HepG2 (cell line): ENCODE results near the gene VMO1. TPM values are rescaled to one million over a fixed set of nuclear protein-coding genes. Genes with fewer than 3 reads are reported as not detected.

Experiments used
- CBX5 ChIP-seq: sonication (generic); formaldehyde crosslinking; IDR thresholded peaks from 2 replicates; pipeline ENCODE4 v1.4.0; 2020; ENCODE audit warnings: missing genetic modification reagents, borderline replicate concordance
- CEBPG ChIP-seq: IDR thresholded peaks from 2 replicates; pipeline ENCODE4 v1.6.1; 2016
- DMTF1 ChIP-seq: sonication (generic); formaldehyde crosslinking; IDR thresholded peaks from 2 replicates; pipeline ENCODE4 v1.4.0; 2020; ENCODE audit warnings: mild to moderate bottlenecking, missing genetic modification reagents
- GPN1 ChIP-seq: sonication (generic); formaldehyde crosslinking; IDR thresholded peaks from 2 replicates; pipeline ENCODE4 v1.5.1; 2020; ENCODE audit warnings: missing genetic modification reagents, borderline replicate concordance
- HNF4G ChIP-seq, 2 experiments: sonication (generic) in 1 of 2; formaldehyde crosslinking in 1 of 2; IDR thresholded peaks; 2 replicates each; pipeline versions ENCODE4 v1.4.0 to v1.6.1; 2011 to 2020; ENCODE audit warnings: borderline replicate concordance in 2 of 2, low read depth in 2 of 2, mild to moderate bottlenecking in 2 of 2, low read length in 1 of 2, missing genetic modification reagents in 1 of 2, moderate library complexity in 1 of 2
- JUN ChIP-seq: sonication (generic); formaldehyde crosslinking; IDR thresholded peaks from 2 replicates; pipeline ENCODE4 v1.4.0; 2020; ENCODE audit warnings: mild to moderate bottlenecking, missing genetic modification reagents
- NPAS2 ChIP-seq: sonication (generic); formaldehyde crosslinking; IDR thresholded peaks from 2 replicates; pipeline ENCODE4 v1.8.0; 2022; ENCODE audit warnings: mild to moderate bottlenecking, missing genetic modification reagents, borderline replicate concordance
- ZC3H13 ChIP-seq: sonication (generic); formaldehyde crosslinking; IDR thresholded peaks from 2 replicates; pipeline ENCODE4 v1.8.1; 2023; ENCODE audit warnings: mild to moderate bottlenecking, missing genetic modification reagents, moderate library complexity
- ZFP82 ChIP-seq: sonication (generic); formaldehyde crosslinking; IDR thresholded peaks from 2 replicates; pipeline ENCODE4 v1.5.1; 2020; ENCODE audit warnings: mild to moderate bottlenecking, missing genetic modification reagents, borderline replicate concordance
- ZNF10 ChIP-seq: sonication (generic); formaldehyde crosslinking; IDR thresholded peaks from 2 replicates; pipeline ENCODE4 v1.4.0; 2020; ENCODE audit warnings: mild to moderate bottlenecking, low read depth, missing genetic modification reagents, borderline replicate concordance
- ZNF24 ChIP-seq: fragments of 450-650 bp; IDR thresholded peaks from 2 replicates; pipeline ENCODE4 v1.6.1; 2017; ENCODE audit warnings: antibody characterized with exemption, mild to moderate bottlenecking
- ZNF350 ChIP-seq: sonication (generic); formaldehyde crosslinking; IDR thresholded peaks from 2 replicates; pipeline ENCODE4 v1.4.0; 2020; ENCODE audit warnings: mild to moderate bottlenecking, low read depth, missing genetic modification reagents, borderline replicate concordance
- ZNF567 ChIP-seq: sonication (generic); formaldehyde crosslinking; IDR thresholded peaks from 2 replicates; pipeline ENCODE4 v1.8.1; 2023; ENCODE audit warnings: mild to moderate bottlenecking, missing genetic modification reagents, borderline replicate concordance
- ZNF576 ChIP-seq: sonication (generic); formaldehyde crosslinking; IDR thresholded peaks from 2 replicates; pipeline ENCODE4 v1.4.0; 2020; ENCODE audit warnings: mild to moderate bottlenecking, missing genetic modification reagents
- ZNF792 ChIP-seq: IDR thresholded peaks from 2 replicates; pipeline ENCODE4 v1.6.1; 2016
- polyA plus RNA-seq, 8 experiments: library from polyadenylated mRNA; depleted of rRNA in 3 of 8; stranded (reverse) in 7 of 8; unstranded in 1 of 8; fragments of >200 nt; fragmentation: Illumina TruSeq in 4 of 8; extraction: Trizol in 4 of 8; gene quantifications; 2 replicates each; pipeline versions ENCODE4 v1.2.1 to v1.2.3, GENCODE V29; 2011 to 2016; ENCODE audit warnings: low read depth in 4 of 8, missing spikeins in 1 of 8, mixed read lengths in 1 of 8; ENCODE audit not compliant: insufficient read depth in 1 of 8
- total RNA-seq, 5 experiments: library from RNA; depleted of rRNA; stranded (reverse); fragments of >200 nt; fragmentation: Illumina TruSeq; extraction: Trizol; gene quantifications; 2 replicates each; pipeline ENCODE4 v1.2.3, GENCODE V29; 2016; ENCODE audit warnings: low read depth in 1 of 5
- TF ChIP-seq, protein P1 (sequence below): fragments of 450-650 bp; IDR thresholded peaks from 2 replicates; pipeline ENCODE4 v1.6.1; 2017; ENCODE audit warnings: mild to moderate bottlenecking
- TF ChIP-seq, protein P2 (sequence below): sonication (generic); formaldehyde crosslinking; conservative IDR thresholded peaks from 2 replicates; pipeline ENCODE4 v1.4.0; 2020; ENCODE audit warnings: missing genetic modification reagents

VMO1 gene
- total and polyA plus RNA-seq, 2 of the 13 experiments (the other 11 are each of a cell fraction or from before 2014, with no cell fraction given) = not detected

DNA sequence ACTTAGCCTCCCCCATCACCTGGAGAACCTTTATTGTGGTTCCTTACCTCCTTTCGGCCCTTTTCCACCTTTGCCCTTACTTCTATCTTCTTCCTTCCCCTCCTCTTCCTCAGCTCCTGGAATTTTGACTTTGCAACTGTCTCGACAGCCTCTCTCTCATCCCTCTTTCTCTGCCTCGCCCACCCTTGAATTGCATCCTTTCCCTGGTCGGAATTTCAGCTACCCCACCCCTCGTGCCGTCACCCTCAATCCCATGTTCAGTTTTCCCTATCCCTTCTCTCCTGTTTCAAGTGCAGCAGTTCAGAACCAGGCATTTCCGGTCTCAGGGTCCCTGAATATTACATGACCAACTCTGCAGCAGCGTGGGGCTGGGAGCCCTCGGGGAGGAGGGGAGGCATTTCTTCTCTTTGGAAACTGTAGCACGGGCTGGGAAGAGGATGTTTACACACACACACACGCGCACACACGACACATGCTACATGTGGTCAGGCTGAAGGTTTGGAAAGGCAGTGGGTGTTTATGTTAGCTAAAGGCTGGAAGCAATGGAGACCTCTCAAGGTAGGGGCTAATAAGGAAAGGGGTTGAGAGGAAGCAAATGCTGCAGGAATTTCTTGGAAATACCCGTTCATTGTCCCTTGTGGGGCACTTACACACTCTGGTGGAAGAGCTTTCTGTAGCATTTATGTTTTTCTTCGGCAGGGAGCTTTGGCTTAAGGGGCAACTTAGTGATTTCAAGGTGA is 47.9 kb upstream of the VMO1 start (continued):
- TF ChIP-seq GPN1 = no peak
- TF ChIP-seq ZNF576 (CRISPR knock-in tag) = no peak
- 0 out of 2 replicates have a peak, but pooled peaks have one; percentile 6 for TF ChIP-seq DMTF1 (CRISPR knock-in tag)
- no peak for TF ChIP-seq ZNF10 (CRISPR knock-in tag)
- TF ChIP-seq CEBPG = no peak
- TF ChIP-seq JUN (CRISPR knock-in tag) = no peak
- no peak for TF ChIP-seq ZNF567 (CRISPR knock-in tag)
- TF ChIP-seq ZNF24 = no peak
- 0 out of 2 replicates have a peak, but pooled peaks have one; percentile 17 for TF ChIP-seq ZNF792 (CRISPR knock-in tag)
- TF ChIP-seq, protein P1, sequence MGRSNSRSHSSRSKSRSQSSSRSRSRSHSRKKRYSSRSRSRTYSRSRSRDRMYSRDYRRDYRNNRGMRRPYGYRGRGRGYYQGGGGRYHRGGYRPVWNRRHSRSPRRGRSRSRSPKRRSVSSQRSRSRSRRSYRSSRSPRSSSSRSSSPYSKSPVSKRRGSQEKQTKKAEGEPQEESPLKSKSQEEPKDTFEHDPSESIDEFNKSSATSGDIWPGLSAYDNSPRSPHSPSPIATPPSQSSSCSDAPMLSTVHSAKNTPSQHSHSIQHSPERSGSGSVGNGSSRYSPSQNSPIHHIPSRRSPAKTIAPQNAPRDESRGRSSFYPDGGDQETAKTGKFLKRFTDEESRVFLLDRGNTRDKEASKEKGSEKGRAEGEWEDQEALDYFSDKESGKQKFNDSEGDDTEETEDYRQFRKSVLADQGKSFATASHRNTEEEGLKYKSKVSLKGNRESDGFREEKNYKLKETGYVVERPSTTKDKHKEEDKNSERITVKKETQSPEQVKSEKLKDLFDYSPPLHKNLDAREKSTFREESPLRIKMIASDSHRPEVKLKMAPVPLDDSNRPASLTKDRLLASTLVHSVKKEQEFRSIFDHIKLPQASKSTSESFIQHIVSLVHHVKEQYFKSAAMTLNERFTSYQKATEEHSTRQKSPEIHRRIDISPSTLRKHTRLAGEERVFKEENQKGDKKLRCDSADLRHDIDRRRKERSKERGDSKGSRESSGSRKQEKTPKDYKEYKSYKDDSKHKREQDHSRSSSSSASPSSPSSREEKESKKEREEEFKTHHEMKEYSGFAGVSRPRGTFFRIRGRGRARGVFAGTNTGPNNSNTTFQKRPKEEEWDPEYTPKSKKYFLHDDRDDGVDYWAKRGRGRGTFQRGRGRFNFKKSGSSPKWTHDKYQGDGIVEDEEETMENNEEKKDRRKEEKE = no peak
- TF ChIP-seq, protein P2, sequence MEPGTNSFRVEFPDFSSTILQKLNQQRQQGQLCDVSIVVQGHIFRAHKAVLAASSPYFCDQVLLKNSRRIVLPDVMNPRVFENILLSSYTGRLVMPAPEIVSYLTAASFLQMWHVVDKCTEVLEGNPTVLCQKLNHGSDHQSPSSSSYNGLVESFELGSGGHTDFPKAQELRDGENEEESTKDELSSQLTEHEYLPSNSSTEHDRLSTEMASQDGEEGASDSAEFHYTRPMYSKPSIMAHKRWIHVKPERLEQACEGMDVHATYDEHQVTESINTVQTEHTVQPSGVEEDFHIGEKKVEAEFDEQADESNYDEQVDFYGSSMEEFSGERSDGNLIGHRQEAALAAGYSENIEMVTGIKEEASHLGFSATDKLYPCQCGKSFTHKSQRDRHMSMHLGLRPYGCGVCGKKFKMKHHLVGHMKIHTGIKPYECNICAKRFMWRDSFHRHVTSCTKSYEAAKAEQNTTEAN (CRISPR knock-in tag) = no peak
- TF ChIP-seq ZNF350 (CRISPR knock-in tag) = no peak; the same call in 1 of the 2 replicates
- TF ChIP-seq NPAS2 (CRISPR knock-in tag) = no peak
- TF ChIP-seq HNF4G (IDR thresholded peaks at IDR 0.05; ENCODE audit: borderline replicate concordance, low read depth, low read length) = no peak
- TF ChIP-seq HNF4G (CRISPR knock-in tag; IDR thresholded peaks at IDR 0.05; ENCODE audit: borderline replicate concordance, low read depth) = 0 out of 2 replicates have a peak, but pooled peaks have one; percentile 6
- no peak for TF ChIP-seq ZFP82 (CRISPR knock-in tag)
- no peak for TF ChIP-seq CBX5 (CRISPR knock-in tag)
- 0 out of 2 replicates have a peak, but pooled peaks have one; percentile 8 for TF ChIP-seq ZC3H13 (CRISPR knock-in tag)
